Measurements from ENCODE around the gene ZDHHC20.

DNA sequence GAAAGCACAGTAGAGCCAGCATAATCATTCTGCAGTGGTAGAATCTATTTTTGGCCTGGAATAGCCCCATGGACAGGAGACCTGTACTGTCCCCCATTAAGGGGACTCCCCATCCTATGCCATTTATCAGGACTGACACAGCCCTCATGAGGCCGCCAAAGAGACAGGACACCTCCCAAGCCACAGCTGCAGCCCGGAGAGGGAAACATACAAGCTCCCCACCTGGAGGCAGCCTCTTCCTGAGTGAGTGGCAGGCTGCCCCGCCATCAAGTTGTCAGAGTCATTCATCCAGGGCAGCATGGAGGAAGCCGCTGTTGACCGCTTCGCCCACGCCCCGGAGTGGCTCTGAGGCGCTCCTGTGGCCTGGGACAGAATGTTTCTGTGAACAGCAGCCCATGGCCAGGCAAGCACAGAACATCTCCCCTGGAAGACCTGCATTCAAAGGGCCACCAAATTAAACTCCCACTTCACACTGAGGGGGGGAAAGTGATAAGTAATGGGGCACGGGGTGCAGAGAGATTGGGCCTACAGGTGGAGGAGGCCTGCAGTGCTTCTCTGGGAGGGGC lies 111.3 kb downstream of the ZDHHC20 start:
- TF ChIP-seq, protein P1, sequence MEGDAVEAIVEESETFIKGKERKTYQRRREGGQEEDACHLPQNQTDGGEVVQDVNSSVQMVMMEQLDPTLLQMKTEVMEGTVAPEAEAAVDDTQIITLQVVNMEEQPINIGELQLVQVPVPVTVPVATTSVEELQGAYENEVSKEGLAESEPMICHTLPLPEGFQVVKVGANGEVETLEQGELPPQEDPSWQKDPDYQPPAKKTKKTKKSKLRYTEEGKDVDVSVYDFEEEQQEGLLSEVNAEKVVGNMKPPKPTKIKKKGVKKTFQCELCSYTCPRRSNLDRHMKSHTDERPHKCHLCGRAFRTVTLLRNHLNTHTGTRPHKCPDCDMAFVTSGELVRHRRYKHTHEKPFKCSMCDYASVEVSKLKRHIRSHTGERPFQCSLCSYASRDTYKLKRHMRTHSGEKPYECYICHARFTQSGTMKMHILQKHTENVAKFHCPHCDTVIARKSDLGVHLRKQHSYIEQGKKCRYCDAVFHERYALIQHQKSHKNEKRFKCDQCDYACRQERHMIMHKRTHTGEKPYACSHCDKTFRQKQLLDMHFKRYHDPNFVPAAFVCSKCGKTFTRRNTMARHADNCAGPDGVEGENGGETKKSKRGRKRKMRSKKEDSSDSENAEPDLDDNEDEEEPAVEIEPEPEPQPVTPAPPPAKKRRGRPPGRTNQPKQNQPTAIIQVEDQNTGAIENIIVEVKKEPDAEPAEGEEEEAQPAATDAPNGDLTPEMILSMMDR (conservative IDR thresholded peaks at IDR 0.05; ENCODE audit: low read depth, low read length) = no peak
- TF ChIP-seq POLR2A (IDR thresholded peaks at IDR 0.05; ENCODE audit: low read depth, low read length) = no peak
- no peak for TF ChIP-seq RCOR1 (IDR thresholded peaks at IDR 0.05; ENCODE audit: insufficient replicate concordance, low read length)
- TF ChIP-seq, protein P2, sequence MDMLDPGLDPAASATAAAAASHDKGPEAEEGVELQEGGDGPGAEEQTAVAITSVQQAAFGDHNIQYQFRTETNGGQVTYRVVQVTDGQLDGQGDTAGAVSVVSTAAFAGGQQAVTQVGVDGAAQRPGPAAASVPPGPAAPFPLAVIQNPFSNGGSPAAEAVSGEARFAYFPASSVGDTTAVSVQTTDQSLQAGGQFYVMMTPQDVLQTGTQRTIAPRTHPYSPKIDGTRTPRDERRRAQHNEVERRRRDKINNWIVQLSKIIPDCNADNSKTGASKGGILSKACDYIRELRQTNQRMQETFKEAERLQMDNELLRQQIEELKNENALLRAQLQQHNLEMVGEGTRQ (IDR thresholded peaks at IDR 0.05; ENCODE audit: low read depth, low read length) = no peak
- no peak for TF ChIP-seq MAZ (IDR thresholded peaks at IDR 0.05; ENCODE audit: borderline replicate concordance, low read depth, low read length)
- TF ChIP-seq MXI1 (IDR thresholded peaks at IDR 0.05; ENCODE audit: borderline replicate concordance, low read depth, low read length) = no peak
- no peak for TF ChIP-seq RFX5 (IDR thresholded peaks at IDR 0.05; ENCODE audit: low read depth, low read length)
